Keratinocyte (primary cell): ENCODE data around the gene ELOVL6.

Experiments
- CTCF ChIP-seq, 3 experiments: IDR thresholded peaks in 1 of 3; conservative IDR thresholded peaks in 1 of 3; optimal IDR thresholded peaks in 1 of 3; 2 replicates in 2 of 3; 3 replicates in 1 of 3; pipeline versions ENCODE3 to v1.5.1; 2011; ENCODE audit warnings: low read length in 3 of 3, mild to moderate bottlenecking in 3 of 3, moderate library complexity in 2 of 3, control low read depth in 1 of 3, inconsistent platforms in 1 of 3; ENCODE audit not compliant: insufficient read depth in 2 of 3; ENCODE audit errors: extremely low read depth in 1 of 3
- EZH2 ChIP-seq: IDR thresholded peaks from one replicate; pipeline ENCODE4 v1.6.1; 2012; ENCODE audit warnings: inconsistent platforms, mild to moderate bottlenecking, low read length, moderate library complexity

DNA sequence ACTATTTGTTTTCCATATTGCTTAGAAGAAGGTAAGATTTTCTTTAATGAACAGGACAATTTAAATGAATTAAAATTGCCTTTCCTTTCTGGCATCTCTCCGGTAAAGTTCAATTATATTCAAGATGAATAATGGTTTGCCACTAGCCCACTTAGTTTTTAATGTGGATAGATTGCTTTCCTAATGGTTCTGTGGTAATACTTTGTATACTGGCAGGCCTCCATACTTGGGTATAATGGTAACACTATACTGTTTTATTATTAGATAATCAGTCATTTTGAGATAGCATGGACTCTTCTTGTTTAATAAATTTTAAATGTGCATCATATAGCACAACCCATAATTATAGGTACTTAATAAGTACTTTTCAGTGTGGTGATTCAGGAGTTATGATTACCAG is 89.5 kb downstream of the ELOVL6 start:
- TF ChIP-seq CTCF (optimal IDR thresholded peaks at IDR 0.05 in 1 of 3, IDR thresholded peaks at IDR 0.05 in 1 of 3, conservative IDR thresholded peaks at IDR 0.05 in 1 of 3; ENCODE audit: extremely low read depth in 1 of 3, insufficient read depth in 2 of 3, low read length in 3 of 3) (no peak), EZH2 (no peak)
